Osteocyte (in vitro differentiated cells): ENCODE data around the gene PCBP2. TPM values are rescaled to one million over a fixed set of nuclear protein-coding genes. Genes with fewer than 3 reads are reported as not detected.
A peak's percentile ranks its signal among the peaks of the same experiment; 100 is the strongest.
"Not testable (repeated sequence)": the region's sequence is repeated elsewhere in the genome, so short reads cannot be mapped to it uniquely, and the experiment has no call there.

ENCODE experiments used
- DNase-seq: peaks from one replicate; pipeline ENCODE4 v3.0.0; 2021; ENCODE audit warnings: mixed read lengths; ENCODE audit not compliant: unreplicated experiment; ENCODE audit errors: extremely low spot score
- H3K27ac Mint-ChIP-seq: one replicate; pipeline ENCODE4 v1.8.0; 2021; ENCODE audit warnings: mild to moderate bottlenecking, mixed read lengths; ENCODE audit not compliant: unreplicated experiment
- H3K27me3 Mint-ChIP-seq: one replicate; pipeline ENCODE4 v1.8.0; 2021; ENCODE audit warnings: mixed read lengths; ENCODE audit not compliant: unreplicated experiment
- H3K36me3 Mint-ChIP-seq: one replicate; pipeline ENCODE4 v1.8.0; 2021; ENCODE audit warnings: mixed read lengths; ENCODE audit not compliant: unreplicated experiment
- H3K4me1 Mint-ChIP-seq: one replicate; pipeline ENCODE4 v1.8.0; 2021; ENCODE audit warnings: mixed read lengths; ENCODE audit not compliant: unreplicated experiment
- H3K4me3 Mint-ChIP-seq: one replicate; pipeline ENCODE4 v1.8.0; 2021; ENCODE audit warnings: mild to moderate bottlenecking, moderate library complexity, mixed read lengths; ENCODE audit not compliant: unreplicated experiment
- H3K9me3 Mint-ChIP-seq: one replicate; pipeline ENCODE4 v1.8.0; 2021; ENCODE audit warnings: mixed read lengths; ENCODE audit not compliant: unreplicated experiment
- long read RNA-seq: library from polyadenylated mRNA; unstranded; transcript quantifications from one replicate; pipeline ENCODE4 v2.0.0, GENCODE V29; 2021
- total RNA-seq: library from RNA; stranded (reverse); gene quantifications from 2 replicates; pipeline ENCODE4 v1.2.1, GENCODE V29; 2021
- TF ChIP-seq, protein P1 (sequence below): fragments of 200-600 bp; sonication (generic); IDR thresholded peaks from 2 replicates; pipeline ENCODE4 v1.5.0; 2021; ENCODE audit warnings: antibody characterized with exemption, mild to moderate bottlenecking, moderate library complexity

Gene PCBP2
- 984 and 1,015 TPM in 2 replicates for total RNA-seq
- long read RNA-seq, transcript PCBP2-203 (13 exons, 3,026 nt): minor isoform, 5 of 103 reads
- long read RNA-seq, transcript PCBP2-209 (3 exons, 1,696 nt): major isoform, 10 of 103 reads
- long read RNA-seq, transcript PCBP2-205 (14 exons, 3,077 nt): minor isoform, 5 of 103 reads
- long read RNA-seq, partial matches to known transcripts: 51 of 103 reads
- long read RNA-seq, other reads (novel, unspliced or antisense): 22 of 103 reads

GRCh38 chr12:53451661-53452158 is at the start of gene PCBP2:
TSS of gene PCBP2 (plus strand) at chr12:53452102. CDS start at chr12:53454801, 2,699 bp downstream.
- Mint-ChIP-seq H3K4me1 (peaks cover 22% of the 10 kb centered on the region), H3K4me3 (peak within 1 kb of the TSS; percentile 98), H3K27ac (peak within 1 kb of the TSS; percentile 100)

DNA sequence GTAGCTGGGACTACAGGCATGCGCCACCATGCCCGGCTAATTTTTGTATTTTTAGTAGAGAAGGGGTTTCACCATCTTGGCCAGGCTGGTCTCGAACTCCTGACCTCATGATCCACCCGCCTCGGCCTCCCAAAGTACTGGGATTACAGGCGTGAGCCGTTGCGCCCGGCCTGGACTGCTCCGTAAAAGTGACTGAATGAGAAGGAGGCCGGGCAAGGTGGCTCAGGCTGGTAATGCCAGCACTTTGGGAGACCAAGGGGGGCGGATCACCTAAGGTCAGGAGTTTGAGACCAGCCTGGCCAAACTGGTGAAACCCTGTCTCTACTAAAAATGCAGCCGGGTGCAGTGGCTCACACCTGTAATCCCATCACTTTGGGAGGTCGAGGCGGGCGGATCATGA is 49.6 kb upstream of the PCBP2 start:
- H3K27ac Mint-ChIP-seq, H3K27me3 Mint-ChIP-seq, H3K4me1 Mint-ChIP-seq, H3K4me3 Mint-ChIP-seq, H3K9me3 Mint-ChIP-seq: not testable (repeated sequence)
- DNase-seq: peak; percentile 49
- peaks cover 11% of the 10 kb centered on the region for H3K36me3 Mint-ChIP-seq

More at GRCh38 chr12:53451661-53452158, at the start of gene PCBP2:
- H3K36me3 Mint-ChIP-seq: peaks cover 28% of the 10 kb centered on the region
- no peaks in the 10 kb centered on the region for H3K27me3 Mint-ChIP-seq
- DNase-seq: peak; percentile 99
- TF ChIP-seq, protein P1, sequence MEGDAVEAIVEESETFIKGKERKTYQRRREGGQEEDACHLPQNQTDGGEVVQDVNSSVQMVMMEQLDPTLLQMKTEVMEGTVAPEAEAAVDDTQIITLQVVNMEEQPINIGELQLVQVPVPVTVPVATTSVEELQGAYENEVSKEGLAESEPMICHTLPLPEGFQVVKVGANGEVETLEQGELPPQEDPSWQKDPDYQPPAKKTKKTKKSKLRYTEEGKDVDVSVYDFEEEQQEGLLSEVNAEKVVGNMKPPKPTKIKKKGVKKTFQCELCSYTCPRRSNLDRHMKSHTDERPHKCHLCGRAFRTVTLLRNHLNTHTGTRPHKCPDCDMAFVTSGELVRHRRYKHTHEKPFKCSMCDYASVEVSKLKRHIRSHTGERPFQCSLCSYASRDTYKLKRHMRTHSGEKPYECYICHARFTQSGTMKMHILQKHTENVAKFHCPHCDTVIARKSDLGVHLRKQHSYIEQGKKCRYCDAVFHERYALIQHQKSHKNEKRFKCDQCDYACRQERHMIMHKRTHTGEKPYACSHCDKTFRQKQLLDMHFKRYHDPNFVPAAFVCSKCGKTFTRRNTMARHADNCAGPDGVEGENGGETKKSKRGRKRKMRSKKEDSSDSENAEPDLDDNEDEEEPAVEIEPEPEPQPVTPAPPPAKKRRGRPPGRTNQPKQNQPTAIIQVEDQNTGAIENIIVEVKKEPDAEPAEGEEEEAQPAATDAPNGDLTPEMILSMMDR: peak; percentile 89
- no peaks in the 10 kb centered on the region for H3K9me3 Mint-ChIP-seq

DNA sequence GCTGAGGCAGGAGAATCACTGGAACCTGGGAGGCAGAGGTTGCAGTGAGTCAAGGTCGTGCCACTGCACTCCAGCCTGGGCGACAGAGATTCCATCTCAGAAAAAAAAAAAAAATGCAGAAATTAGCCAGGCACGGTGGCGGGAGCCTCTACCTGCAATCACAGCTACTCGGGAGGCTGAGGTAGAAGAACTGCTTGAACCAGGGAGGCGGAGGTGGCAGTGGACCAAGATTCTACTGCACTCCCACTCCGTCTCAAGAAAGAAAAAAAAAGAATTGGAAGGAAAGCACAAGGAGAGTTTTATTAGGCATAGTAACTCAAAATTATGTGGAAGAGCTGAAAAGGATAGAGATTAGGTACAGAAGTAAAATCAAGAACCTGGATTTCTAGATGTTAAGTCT is 49.0 kb upstream of the PCBP2 start:
- no peaks in the 10 kb centered on the region for H3K27me3 Mint-ChIP-seq
- no peaks in the 10 kb centered on the region for H3K4me1 Mint-ChIP-seq
- H3K9me3 Mint-ChIP-seq: no peaks in the 10 kb centered on the region
- H3K27ac Mint-ChIP-seq: no peak overlapping the region
- no peak for DNase-seq
- peaks cover 11% of the 10 kb centered on the region for H3K36me3 Mint-ChIP-seq
- no peak overlapping the region for H3K4me3 Mint-ChIP-seq
- TF ChIP-seq, protein P1: no peak

DNA sequence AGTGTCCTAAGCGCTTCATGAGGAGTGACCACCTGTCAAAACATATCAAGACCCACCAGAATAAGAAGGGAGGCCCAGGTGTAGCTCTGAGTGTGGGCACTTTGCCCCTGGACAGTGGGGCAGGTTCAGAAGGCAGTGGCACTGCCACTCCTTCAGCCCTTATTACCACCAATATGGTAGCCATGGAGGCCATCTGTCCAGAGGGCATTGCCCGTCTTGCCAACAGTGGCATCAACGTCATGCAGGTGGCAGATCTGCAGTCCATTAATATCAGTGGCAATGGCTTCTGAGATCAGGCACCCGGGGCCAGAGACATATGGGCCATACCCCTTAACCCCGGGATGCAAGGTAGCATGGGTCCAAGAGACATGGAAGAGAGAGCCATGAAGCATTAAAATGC is 41.0 kb upstream of the PCBP2 start:
- Mint-ChIP-seq H3K36me3 (peaks cover 34% of the 10 kb centered on the region), H3K27me3 (no peaks in the 10 kb centered on the region), H3K4me1 (peaks cover 27% of the 10 kb centered on the region), H3K27ac (no peak overlapping the region), H3K4me3 (no peak overlapping the region), H3K9me3 (no peaks in the 10 kb centered on the region)
- TF ChIP-seq, protein P1: no peak
- DNase-seq: no peak

- peaks cover 30% of the 10 kb centered on the region for H3K36me3 Mint-ChIP-seq
- peaks cover 33% of the 10 kb centered on the region for H3K4me1 Mint-ChIP-seq
- TF ChIP-seq, protein P1: no peak
- H3K27me3 Mint-ChIP-seq: no peaks in the 10 kb centered on the region
- H3K4me3 Mint-ChIP-seq: no peak overlapping the region
- no peak for DNase-seq
- H3K9me3 Mint-ChIP-seq: no peaks in the 10 kb centered on the region
- peak overlapping the region; percentile 23 for H3K27ac Mint-ChIP-seq
Measured at GRCh38 chr12:53413485-53414204, 38.3 kb upstream of the PCBP2 start.
